ENCODE measurements around the gene EBLN1.

EBLN1 gene

DNA sequence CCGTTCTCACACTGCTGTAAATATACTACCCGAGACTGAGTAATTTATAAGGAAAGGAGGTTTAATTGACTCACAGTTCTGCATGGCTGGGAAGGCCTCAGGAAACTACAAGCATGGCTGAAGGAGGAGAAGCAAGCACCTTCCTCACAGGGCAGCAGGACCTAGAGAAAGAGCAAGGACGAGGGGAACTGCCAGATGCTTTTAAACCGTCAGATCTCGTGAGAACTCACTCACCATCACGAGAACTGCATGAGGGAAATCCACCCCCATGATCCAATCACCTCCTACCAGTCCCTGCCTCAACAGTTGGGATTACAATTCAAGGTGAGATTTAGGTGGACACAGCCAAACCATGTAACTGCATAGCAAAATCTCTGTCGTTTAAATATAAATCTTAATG, at the start of gene EBLN1:
Gene EBLN1, minus strand, starts transcription at position 174 of the 400 bp plus-strand sequence. CDS start 8,032 bp downstream, outside the sequence.
- no peak for DNase-seq (ENCODE audit: low spot score)

DNA sequence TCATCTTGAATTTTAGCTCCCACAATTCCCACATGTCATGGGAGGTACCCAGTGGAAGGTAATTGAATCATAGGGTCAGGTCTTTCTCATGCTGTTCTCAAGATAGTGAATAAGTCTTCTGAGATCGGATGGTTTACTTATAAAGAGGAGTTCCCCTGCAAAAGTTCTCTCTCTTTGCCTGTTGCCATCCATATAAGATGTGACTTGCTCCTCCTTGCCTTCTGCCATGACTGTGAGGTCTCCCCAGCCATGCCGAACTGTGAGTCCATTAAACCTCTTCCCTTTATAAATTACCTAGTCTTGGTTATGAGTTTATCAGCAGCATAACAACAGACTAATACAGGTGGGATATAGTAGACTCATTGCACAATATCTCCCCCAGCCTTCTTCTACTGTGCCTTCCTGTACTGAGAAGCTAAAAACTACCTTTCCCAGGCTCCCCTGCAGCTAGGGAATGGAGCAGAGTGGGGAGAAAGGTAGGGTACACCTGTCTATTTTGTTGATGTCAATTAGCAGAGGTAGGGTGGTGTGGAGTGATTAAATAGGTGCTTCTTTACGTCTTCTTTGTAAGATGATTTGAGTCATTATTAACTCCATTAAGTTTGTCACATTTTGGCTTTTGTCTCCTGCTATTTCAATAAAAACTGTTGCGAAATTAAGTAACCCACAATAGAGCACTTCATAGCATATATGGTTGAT, 48.2 kb upstream of the EBLN1 start:
- no peak for DNase-seq (ENCODE audit: low spot score)

DNA sequence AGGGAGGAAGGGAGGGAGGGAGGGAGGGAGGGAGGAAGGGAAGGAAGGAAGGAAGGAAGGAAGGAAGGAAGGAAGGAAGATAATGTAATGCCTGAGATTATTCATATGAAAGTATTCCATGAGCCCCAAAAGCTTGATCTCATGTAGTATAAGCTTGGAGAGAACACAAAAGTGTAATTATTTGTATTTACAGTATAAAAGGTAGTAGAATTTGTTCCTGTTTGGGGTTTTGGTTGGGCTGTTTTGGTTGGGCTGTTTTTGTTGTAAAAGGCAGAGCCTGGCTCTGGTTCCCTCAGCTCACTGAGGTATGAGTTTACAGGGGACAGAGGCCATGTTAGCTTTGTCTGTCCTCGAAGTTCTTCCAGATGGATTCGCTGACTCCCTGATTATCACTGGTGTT, 45.3 kb upstream of the EBLN1 start:
- no peak for DNase-seq (ENCODE audit: low spot score)

DNA sequence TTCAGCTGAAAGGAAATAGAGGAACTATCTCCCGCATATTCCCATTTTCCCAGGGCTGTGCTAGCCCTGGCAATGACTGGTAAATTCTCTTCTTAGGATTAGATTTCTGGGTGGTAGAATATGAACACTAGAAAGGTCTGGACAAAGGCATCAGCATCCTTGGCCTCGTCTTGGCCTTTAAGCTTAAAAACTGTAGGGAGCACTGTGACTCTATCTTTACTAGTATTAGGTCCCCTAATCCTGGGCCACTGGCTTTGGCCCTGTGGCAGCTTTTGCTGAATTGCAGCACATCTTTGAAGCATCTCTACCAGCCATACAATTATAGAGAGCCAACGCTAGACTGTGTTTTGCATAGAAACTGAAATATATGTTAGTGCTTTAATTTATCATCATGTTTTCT, 41.5 kb upstream of the EBLN1 start:
- no peak for DNase-seq (ENCODE audit: low spot score)

DNA sequence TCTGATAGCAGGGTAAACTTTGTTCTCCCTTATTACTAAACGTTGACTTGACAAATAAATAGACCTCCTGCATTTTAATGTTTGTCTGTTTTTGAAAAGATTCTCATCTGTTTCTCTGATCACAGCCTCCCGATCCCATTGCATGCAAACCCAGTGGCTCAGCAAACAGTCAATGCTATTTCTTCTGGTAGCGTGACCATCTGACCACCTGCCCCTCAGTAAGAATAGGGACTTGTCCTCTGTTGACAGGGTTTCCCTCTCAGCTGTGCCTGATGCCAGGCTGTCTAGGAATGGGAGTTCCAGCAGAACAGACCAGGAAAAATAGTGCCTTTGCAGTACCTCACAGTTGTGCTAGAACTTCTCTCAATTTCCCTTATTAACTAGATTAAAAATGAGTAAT, 40.7 kb upstream of the EBLN1 start:
- DNase-seq (ENCODE audit: low spot score), result no peak

DNA sequence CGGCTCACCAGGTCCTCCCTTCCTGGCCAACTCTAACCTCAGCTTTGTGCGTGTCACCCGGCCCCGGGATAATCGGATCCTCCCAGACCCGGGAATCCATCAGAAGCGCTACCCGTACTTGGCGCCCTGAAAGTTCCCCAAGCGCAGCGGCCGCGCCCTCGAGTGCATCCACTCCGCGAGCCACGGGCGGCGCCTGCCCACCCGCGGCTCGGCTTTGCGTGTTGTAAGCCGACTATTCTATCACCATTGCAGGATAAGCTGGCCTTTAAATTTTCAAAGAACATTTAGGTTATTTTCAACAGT, 35.7 kb upstream of the EBLN1 start:
- no peak for DNase-seq (ENCODE audit: low spot score)

DNA sequence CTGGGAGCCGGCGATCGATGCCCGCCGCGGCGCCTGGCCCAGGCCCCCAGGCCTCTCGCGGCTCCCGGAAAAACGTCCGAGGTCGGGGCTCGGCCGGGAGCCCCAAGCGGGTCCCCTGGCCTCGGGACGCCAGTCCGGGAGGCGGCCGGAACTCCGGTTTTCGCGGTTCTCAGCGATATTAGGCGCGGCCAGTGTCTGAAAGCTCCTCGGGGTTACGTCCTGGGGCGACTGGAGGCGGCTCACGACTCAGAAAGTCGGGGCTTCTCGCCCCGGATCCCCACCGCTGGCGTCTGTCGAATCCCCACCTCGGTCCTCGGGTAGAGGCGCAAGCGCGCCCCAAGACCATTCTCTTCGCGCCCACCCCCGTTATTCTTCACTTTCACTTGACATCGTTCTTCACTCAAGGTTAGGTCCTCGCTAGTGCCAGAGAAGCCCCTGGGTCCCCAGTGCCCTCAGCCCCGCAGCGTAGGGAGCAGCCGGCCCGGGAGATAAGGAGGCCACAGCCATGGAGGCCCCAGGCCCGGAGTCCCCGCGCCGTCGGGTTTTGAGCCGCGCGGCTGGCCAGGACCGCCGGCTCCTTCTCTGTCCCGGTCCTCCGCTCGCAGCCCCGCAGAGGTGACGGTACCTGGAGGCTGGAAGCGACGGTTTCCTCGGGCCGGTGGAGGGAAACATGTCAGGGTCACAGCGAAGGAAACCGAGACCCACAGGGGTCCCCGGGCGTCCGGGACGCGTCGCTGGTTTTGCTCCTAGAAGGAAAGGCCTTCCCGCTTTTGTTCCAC, 35.2 kb upstream of the EBLN1 start:
- peak; percentile 30 for DNase-seq (ENCODE audit: low spot score)

DNA sequence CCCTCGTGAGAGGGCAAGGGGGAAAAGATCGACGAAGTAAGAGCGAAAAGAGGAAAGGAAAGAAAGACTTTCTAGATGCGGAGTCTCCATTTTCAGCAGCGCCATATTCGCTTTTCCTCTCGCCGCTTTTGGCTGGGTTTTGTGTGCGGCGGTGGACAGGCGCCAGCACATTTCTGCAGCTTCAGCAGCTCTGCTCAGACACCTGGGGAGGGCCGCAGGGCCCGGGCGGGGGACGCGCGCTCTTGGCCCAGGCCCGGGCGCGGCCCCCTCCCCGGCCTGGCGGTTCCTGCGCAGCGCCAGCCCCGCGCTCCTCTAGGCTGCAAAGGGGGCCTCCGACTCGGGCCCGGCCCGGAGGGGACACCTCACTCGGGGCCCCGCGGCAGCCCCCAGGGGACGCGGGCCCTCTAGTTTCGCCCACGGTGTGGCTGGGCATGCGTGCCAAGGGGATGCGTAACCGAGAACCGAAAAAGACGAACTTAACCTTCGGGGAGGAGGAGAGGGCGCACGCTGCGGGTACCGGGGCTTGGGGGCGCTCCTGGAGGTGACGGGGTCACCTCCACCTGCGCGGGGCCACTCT, 34.5 kb upstream of the EBLN1 start:
- DNase-seq (ENCODE audit: low spot score), result peak; percentile 42

DNA sequence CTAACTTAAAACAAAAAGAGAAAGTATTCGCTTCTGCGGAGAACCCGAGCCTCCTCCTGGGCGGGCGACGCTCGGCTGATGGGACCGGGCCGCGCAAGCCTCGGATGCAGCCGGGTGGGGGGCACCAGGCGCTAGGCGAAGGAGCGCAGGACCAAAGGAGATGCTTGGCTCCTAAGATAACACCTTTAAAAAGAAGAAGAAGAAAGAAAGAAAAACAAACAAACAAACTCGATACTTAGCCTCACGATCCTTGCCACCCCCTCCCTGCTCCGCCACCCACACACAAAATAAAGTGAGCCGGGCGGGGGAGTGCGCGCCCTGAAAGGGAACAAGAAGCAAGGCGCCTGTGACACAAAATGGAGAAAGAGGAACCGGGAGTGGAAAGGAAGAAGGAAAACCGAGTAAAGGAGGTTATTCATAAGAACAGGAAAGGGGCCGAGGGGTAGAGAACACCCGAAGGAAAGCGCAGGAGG, 34.0 kb upstream of the EBLN1 start:
- DNase-seq (ENCODE audit: low spot score), result peak; percentile 61

DNA sequence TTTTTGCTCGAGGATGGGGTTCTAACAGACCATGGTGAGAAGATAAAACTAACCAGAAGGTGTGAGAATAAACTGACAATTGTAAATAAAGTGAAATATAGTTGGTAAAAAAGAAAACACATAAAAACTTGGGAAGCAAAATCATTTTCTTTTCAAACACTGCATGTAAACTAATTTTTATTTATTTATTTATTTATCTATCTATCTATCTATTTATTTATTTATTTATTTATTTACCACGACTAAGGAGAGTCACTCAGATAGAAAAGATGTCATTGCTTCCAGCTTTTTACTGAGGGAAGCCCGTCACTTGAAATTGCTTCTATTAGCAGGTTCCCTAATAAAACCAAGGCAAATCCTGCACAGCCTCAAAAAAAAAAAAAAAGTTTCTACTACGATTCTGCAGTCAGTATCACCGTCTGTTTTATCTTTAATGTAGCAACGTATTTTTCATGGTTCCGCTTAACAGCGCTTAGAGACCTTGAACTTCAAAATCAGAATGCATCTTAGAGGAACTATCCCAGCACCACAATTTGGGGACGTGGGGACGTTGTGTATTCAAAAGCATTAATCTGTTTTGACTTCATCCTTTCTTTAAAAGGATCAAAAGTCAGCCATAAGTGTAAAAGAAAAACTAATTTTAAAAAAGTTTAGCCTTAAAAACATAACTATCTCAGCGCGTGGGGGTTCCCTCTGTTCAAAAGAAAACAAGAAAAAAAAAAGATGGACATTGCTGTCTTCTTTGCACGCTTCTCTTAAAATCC, 33.3 kb upstream of the EBLN1 start:
- DNase-seq (ENCODE audit: low spot score), result no peak

DNA sequence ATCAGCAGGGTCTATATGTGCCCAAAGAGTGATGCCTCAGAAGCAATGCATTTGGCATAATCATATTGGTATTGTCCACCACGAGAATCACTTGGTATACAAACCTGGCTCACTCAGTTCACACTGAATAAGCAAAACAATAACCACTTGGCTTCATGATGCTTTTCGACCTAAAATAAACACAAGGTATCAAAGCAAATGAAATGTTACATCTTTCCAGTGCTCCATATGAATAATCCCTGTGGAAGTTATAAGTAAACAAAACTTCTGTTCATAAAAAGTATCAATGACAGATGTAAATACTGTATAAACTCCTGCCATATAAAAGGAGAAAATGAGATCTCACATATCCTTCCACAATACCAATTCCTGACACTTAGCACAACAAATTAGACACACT, 29.8 kb upstream of the EBLN1 start:
- DNase-seq (ENCODE audit: low spot score), result no peak

DNA sequence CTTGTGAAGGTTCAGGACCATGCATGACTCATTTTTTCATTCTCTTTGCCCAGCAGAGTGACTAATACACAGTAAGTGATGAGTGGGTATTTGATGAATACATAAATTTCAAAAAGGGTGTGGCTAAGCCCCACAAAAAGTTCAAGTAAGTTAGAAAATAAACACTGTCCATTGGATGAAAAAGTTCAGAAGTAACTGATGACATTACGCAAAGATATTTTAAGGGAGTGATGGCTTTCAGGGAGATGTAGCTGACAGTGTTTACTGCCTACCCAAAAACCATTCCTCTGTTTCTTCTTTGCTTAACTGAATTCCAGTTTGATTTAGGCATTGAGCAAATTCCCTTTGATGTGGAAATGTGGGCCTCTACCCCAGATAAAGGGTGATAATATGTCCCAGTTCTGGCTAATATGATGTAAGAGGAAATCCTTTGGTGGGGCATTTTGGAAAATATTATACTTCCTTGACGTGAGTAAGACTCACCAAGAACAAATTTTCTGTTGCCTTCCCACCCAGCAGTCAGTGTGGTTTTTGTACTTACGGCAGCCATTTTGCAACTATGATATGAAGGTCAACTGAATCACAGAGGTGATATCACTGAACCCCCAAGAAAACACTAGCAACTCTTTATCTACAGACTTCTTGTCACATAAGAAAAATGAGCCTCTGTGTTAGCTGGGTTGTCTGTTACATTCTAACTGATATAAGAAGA, 29.0 kb upstream of the EBLN1 start:
- DNase-seq (ENCODE audit: low spot score), result peak; percentile 29

DNA sequence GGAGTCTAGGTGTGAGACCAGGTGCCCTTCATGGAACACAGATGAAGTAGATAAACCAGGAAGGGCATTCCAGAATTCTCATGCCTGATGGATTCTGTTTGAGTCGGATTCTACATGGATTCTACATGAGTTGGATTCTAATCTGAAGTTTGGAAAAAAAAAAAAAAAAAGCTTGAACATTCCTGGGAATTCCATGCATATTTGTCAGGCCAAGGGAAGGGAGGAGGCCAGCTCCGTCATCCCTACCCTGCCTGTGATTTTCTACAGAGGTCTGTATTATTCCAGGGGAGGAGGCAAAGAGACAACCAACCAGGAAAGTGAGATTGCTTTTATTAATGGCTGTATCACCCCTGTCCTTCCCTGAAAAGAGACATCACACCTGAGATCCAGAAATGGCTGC, 27.8 kb upstream of the EBLN1 start:
- peak; percentile 55 for DNase-seq (ENCODE audit: low spot score)

DNA sequence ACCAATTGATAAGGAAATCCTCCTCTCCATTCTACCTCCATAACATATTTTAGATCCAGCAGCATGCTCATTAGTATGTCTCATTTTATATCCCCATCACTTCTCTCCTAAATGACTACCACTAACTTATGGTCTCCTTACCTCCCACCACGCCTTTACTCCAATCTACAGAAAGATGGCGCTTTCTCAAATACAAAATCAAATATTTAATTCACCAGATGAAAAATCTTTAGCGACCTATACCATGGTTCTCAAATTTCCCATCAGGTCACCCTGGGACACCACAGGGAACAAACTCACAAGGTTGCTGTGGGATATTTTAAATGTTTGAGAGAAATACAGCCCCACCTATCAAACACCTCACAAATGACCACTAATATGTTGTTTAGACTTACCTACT, 27.0 kb upstream of the EBLN1 start:
- DNase-seq (ENCODE audit: low spot score), result no peak

DNA sequence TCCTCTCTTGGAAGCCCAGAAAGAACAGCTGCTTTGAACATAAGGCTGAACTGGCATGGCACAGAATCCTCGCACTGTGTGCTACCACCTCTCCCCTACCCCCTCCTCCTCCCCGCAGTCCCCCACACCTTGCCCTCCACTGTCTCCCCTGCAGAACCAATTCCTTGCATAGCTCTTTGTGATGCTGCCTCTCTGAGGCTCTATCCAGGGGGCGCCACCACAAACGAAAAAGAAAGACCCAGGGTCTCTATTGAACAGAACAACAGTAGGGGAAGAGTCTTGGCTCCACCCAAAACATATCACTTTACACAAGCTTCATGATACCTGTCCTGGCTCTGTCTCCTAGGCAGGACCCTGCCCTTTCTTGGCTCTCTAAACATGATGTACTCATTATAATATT, 26.2 kb upstream of the EBLN1 start:
- no peak for DNase-seq (ENCODE audit: low spot score)

DNA sequence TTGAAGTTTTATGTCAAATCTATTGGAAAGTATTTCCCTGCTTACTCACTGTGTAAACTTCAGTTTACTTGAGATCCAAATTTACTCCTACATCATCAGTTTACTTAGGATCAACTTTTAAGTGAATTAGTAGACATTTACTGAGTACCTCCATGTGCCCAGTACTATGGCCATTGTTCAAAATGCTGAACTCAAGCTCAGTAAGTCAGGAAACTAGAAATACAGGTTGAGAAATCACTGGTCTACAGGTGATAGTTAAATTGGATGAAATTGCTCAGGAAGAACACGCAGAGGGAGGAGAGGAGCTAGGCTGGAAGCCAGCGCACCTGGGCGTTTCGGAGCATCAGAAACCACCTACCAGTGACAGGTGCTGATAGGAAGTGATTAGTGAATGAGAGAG, 25.5 kb upstream of the EBLN1 start:
- no peak for DNase-seq (ENCODE audit: low spot score)

DNA sequence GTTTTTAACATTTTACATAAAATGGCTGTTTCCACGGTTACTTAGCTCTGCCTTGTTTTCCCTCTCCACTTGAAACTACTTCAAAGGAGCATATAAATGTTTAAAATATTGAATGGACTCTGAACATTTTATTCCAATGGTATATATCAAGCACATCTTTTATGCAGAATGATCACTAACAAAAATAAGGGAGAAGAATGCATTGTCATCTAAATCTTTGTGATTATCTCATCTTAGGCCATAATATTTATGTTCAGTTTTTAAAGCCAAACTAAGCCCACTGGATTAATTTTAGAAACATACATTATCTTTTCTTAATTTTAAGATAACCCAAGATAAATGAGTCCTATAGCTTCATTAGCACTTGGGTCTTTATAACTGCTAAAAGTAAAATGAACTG, 13.4 kb upstream of the EBLN1 start:
- DNase-seq (ENCODE audit: low spot score), result no peak

DNA sequence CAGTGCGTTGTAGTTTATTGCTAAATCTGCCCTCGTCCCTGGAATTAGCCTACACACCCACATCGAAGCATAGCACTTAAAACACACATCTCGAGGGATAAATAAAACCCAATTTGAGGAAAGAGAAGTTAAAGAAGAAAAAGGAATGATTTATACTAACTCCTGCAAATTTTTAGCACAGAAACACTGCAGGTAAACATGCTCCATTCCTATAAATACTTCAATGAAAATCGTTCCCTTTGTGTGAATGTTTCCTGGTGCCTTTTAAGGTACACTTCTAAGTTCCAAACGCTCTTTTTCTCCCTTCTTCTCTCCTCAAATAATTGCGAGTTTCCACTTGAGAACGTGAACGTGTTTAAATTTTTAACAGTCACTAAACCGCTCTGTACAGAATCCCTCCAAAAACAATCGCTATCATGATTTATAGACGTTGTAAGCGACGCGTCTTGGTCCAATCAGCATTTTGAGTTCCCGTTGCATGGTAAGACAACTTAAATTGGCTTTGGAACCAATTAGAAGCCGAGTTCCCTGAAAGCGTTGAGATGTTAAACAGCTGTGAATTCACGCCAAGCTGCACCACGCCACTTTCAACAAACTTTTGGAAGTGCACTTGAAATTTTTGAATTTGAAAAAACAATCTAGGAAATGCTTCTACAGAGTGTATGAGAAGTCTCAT, 12.5 kb upstream of the EBLN1 start:
- peak; percentile 23 for DNase-seq (ENCODE audit: low spot score)

DNA sequence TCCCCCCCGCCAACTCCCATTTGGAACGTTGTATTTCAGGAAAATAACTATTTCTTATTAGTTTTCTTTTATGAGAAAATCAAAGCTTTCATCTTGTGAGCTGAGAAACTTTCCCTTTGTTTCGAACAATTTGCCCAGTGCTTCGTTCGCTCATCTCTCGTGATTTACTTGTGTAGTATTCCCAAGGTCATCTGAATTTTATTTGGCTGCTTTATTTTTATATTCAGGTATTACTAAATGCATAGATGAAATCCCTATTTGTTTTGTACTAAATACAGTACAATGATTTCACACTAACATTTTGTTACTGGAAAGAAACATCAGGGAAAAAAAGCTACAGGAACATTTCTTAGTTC, 12.0 kb upstream of the EBLN1 start:
- DNase-seq (ENCODE audit: low spot score), result no peak

DNA sequence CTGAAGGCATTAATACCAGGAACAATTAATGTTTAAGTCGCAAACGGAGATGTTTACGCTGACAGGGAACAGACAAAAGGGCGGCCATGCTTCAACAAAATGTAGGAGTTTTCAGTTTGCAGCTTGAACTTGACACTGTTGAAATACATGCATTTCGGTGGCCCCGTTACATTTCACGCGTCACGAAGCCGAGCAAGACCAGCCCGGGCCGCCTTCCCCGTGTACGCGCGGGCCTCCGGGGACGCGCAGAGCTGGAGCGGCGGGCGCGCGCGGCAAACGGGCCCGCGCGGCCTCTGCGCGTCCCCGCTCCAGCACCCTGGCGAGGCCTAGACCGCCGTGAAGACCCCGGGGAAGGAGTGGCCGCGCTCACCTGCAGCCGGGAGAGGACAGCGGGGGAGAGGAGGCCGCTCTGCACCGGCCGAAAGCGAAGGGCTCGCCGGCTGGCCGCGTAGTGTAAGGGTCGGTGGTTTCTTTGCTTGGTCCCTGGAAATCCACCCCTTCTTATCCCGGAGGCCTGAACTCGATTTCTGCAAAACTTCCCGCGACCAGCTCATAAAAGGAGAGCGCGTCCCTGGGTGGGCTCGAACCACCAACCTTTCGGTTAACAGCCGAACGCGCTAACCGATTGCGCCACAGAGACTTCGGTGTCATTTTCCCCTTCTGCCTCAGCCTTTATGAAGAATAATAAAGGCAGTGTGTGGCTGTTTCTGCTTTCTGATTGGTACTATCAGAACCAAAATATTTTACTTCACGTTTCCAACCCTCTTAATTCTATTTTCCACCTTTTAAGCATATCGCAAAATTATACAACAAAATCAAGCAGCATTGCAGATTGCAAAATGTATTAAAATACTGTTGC, 11.4 kb upstream of the EBLN1 start:
- peak; percentile 90 for DNase-seq (ENCODE audit: low spot score)
